K562 (cell line): ENCODE results near the gene PDCD11. TPM values are rescaled to one million over a fixed set of nuclear protein-coding genes. Genes with fewer than 3 reads are reported as not detected.
A peak's percentile ranks its signal among the peaks of the same experiment; 100 is the strongest.

Experiments
- ATAC-seq: fragments of 200-7000 bp; cut with Tn5 transposase; 3 replicates; pipeline ENCODE4 v1.9.1; 2020; ENCODE audit warnings: moderate library complexity
- BruUV-seq: library from RNA; stranded (reverse); fragments of 400-500 nt; replicated peaks from 2 replicates; lab custom pipeline; 2021; lab: Mats Ljungman, UMichigan
- CTCF ChIA-PET: fragments of 300-600 bp; formaldehyde crosslinking; extraction: SDS; loops from one replicate; lab custom pipeline; 2021; ENCODE audit warnings: low intra/inter-chr PET ratio; lab: Yijun Ruan, JAX
- POLR2A ChIA-PET: fragments of 300-600, 350-650 bp; sonication (Branson Sonifier 250); formaldehyde crosslinking; extraction: SDS; loops from one replicate; lab custom pipeline; 2021; ENCODE audit warnings: antibody characterized with exemption, inconsistent platforms; lab: Yijun Ruan, JAX
- DNase-seq, 4 experiments: peaks; one replicate each; pipeline versions ENCODE4 v3.0.0 to v3.0.0-alpha.2; 2011 to 2018; ENCODE audit warnings: low spot score in 3 of 4, mixed read lengths in 3 of 4; ENCODE audit errors: extremely low read depth in 1 of 4
- FAIRE-seq: peaks from 2 replicates; lab custom pipeline; 2011; peaks lifted over from hg19 to GRCh38; lab: Jason Lieb, UNC
- H2AFZ ChIP-seq: 2 replicates; pipeline ENCODE4 v1.6.0; 2011; ENCODE audit warnings: low read depth, low read length, control low read depth, inconsistent platforms
- H3K27ac ChIP-seq: fragments of 200-600 bp; 3 replicates; pipeline ENCODE4 v1.8.0; 2011; ENCODE audit warnings: low read depth, mild to moderate bottlenecking, control low read depth, inconsistent platforms, low read length, moderate library complexity, mixed read lengths; ENCODE audit errors: extremely low read depth
- H3K27me3 ChIP-seq, 2 experiments: fragments of 300-600 bp in 1 of 2; 2 replicates in 1 of 2; 3 replicates in 1 of 2; pipeline versions ENCODE4 v1.6.0 to v1.8.0; 2011; ENCODE audit warnings: inconsistent platforms in 2 of 2, low read length in 2 of 2, mild to moderate bottlenecking in 1 of 2, mixed read lengths in 1 of 2, moderate library complexity in 1 of 2; ENCODE audit not compliant: control insufficient read depth in 2 of 2, insufficient read depth in 2 of 2
- H3K36me3 ChIP-seq: fragments of 300-600 bp; 3 replicates; pipeline ENCODE4 v1.8.0; 2011; ENCODE audit warnings: mild to moderate bottlenecking, low read length, inconsistent platforms; ENCODE audit not compliant: control insufficient read depth, insufficient read depth
- H3K4me1 ChIP-seq, 2 experiments: fragments of 200-600 bp in 1 of 2; replicated peaks in 1 of 2; 2 replicates in 1 of 2; 3 replicates in 1 of 2; pipeline versions ENCODE4 v1.5.1 to v1.8.0; 2011; ENCODE audit warnings: inconsistent platforms in 2 of 2, low read length in 2 of 2, mild to moderate bottlenecking in 1 of 2, mixed read lengths in 1 of 2, moderate library complexity in 1 of 2; ENCODE audit not compliant: control insufficient read depth in 2 of 2, insufficient read depth in 2 of 2
- H3K4me2 ChIP-seq: 2 replicates; pipeline ENCODE4 v1.6.1; 2011; ENCODE audit warnings: low read length, control low read depth, inconsistent platforms, mixed read lengths; ENCODE audit not compliant: insufficient read depth
- H3K4me3 ChIP-seq: fragments of 200-600 bp; sonication (generic), shearing (Covaris generic); 2 replicates; pipeline ENCODE4 v1.5.1; 2016; ENCODE audit warnings: control low read depth, inconsistent platforms
- H3K79me2 ChIP-seq: fragments of 200-600 bp; 3 replicates; pipeline ENCODE4 v1.8.0; 2011; ENCODE audit warnings: low read length, inconsistent platforms; ENCODE audit not compliant: control insufficient read depth, insufficient read depth
- H3K9ac ChIP-seq, 2 experiments: 2 replicates each; pipeline versions ENCODE4 v1.6.0 to v1.6.1; 2011; ENCODE audit warnings: low read depth in 2 of 2, low read length in 2 of 2, control low read depth in 1 of 2, inconsistent platforms in 1 of 2, mild to moderate bottlenecking in 1 of 2, mixed read lengths in 1 of 2; ENCODE audit not compliant: insufficient read depth in 1 of 2
- H3K9me1 ChIP-seq: one replicate; pipeline ENCODE4 v1.6.0; 2011; ENCODE audit warnings: inconsistent platforms, mild to moderate bottlenecking, low read length, moderate library complexity; ENCODE audit not compliant: control insufficient read depth, insufficient read depth
- H3K9me3 ChIP-seq: replicated peaks from 2 replicates; pipeline ENCODE4 v1.5.1; 2011; ENCODE audit warnings: low read depth, low read length, inconsistent platforms; ENCODE audit not compliant: control insufficient read depth, insufficient read depth
- H4K20me1 ChIP-seq: replicated peaks from 2 replicates; pipeline ENCODE4 v1.6.1; 2011; ENCODE audit warnings: low read length, inconsistent platforms, mixed read lengths; ENCODE audit not compliant: control insufficient read depth, insufficient read depth
- EHMT2 ChIP-seq: fragments of 450-650 bp; IDR thresholded peaks from 2 replicates; pipeline ENCODE4 v1.6.1; 2018; ENCODE audit warnings: antibody characterized with exemption
- ELF4 ChIP-seq: fragments of 450-650 bp; formaldehyde crosslinking; IDR thresholded peaks from 2 replicates; pipeline ENCODE4 v1.4.0; 2022; ENCODE audit warnings: missing genetic modification characterization
- NBN ChIP-seq: fragments of 450-650 bp; IDR thresholded peaks from 2 replicates; pipeline ENCODE4 v1.6.1; 2016; ENCODE audit warnings: low read depth, mild to moderate bottlenecking
- SAFB2 ChIP-seq: fragments of 200-400 bp; formaldehyde crosslinking; IDR thresholded peaks from 2 replicates; pipeline ENCODE4 v1.6.1; 2018; ENCODE audit warnings: borderline replicate concordance, low read length, low read depth, moderate library complexity; ENCODE audit not compliant: severe bottlenecking
- ZNF121 ChIP-seq: sonication (generic); formaldehyde crosslinking; conservative IDR thresholded peaks from 2 replicates; pipeline ENCODE4 v1.8.0; 2022; ENCODE audit warnings: missing genetic modification reagents
- WGBS: fragments of 100-300 bp; shearing (Covaris generic); methylation state at CpG from one replicate; pipeline ENCODE4 v1.1.6; 2016; ENCODE audit warnings: low coverage, mixed read lengths; ENCODE audit not compliant: insufficient coverage; ENCODE audit errors: missing lambda C conversion rate; 5-methylcytosine and 5-hydroxymethylcytosine counted together
- in situ Hi-C: fragments of 300-500 bp; cut with MboI; formaldehyde crosslinking; loops from 4 replicates; pipeline ENCODE4 v1.15.0; 2018; ENCODE audit warnings: inconsistent platforms, mixed read lengths
- intact Hi-C: fragments of 100-400 bp; cut with micrococcal nuclease; formaldehyde crosslinking; loops from 2 replicates; pipeline ENCODE4 v1.14.2; 2022
- polyA plus RNA-seq, 8 experiments: library from polyadenylated mRNA; depleted of rRNA in 4 of 8; stranded (reverse) in 5 of 8; unstranded in 3 of 8; fragments of >200 nt; fragmentation: Nextera tagmentation in 2 of 8; fragmentation: Illumina TruSeq in 1 of 8; extraction: Ambion mirVana in 2 of 8; extraction: Trizol in 1 of 8; gene quantifications; 2 replicates each; pipeline versions ENCODE4 v1.2.1 to v1.2.3, GENCODE V29; 2011 to 2014; ENCODE audit warnings: inconsistent platforms in 1 of 8, missing spikeins in 1 of 8
- total RNA-seq, 7 experiments: library from RNA; depleted of rRNA in 6 of 7; stranded (reverse); fragments of >200 nt in 6 of 7; fragmentation: Illumina TruSeq in 2 of 7; extraction: Trizol in 2 of 7; gene quantifications; 2 replicates each; pipeline versions ENCODE4 v1.2.1 to v1.2.3, GENCODE V29; 2011 to 2021; ENCODE audit warnings: low replicate concordance in 1 of 7

PDCD11 gene
- total and polyA plus RNA-seq, 9 of the 15 experiments (the other 6 are each of a cell fraction or from before 2014, with no cell fraction given) = 14.8 to 73.8 (median 50.0) TPM

DNA sequence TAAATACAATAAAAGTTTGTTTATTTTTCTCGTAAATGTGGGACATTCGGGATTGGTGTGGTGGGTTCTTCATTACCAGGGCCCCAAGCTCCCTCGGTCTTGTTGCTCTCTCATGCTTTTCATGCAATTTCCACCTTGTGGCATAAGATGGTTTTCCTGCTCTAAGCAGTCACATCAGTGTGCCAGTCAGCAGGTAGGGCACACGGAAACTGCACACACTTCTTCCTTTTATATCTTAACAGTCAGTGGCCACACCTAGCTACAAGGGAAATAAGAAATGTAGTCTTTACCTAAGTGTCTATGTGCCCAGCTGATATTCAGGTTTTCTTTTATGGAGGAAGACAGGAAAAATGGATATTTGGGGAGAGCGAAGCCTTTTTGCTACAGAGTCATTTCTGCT, 22.2 kb upstream of the PDCD11 start (continued):
- TF ChIP-seq SAFB2 (no peak), NBN (no peak), EHMT2 (no peak)

DNA sequence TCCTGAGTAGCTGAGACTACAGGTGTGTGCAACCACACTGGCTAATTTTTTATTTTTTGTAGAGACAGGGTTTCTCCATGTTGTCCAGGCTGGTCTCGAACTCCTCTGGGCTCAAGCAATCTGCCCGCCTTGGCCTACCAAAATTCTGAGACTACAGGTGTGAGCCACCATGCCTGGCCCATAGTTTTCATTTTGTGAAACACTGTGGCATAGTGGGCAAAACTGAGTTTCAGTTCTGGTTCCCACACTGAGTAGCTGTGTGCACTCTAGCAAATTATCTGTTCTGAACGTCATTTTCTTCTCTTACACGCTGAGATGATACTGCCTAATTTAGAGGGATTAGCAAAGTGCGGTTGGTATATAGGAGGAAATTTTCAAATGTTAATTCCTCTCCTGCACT, 13.7 kb upstream of the PDCD11 start:
- no TSS peak for BruUV-seq
- Histone ChIP-seq H3K36me3 (peaks cover 47% of the 10 kb centered on the region; the same call in 1 of the 3 replicates), H2AFZ (no peak overlapping the region), H3K4me1 (no peaks in the 10 kb centered on the region), H3K9ac (no peak overlapping the region), H3K27ac (no peak overlapping the region), H3K27me3 (no peaks in the 10 kb centered on the region), H3K9me3 (no peaks in the 10 kb centered on the region), H4K20me1 (no peaks in the 10 kb centered on the region), H3K4me3 (no peak overlapping the region), H3K79me2 (no peaks in the 10 kb centered on the region), H3K4me2 (no peak overlapping the region), H3K9me1 (no peaks in the 10 kb centered on the region)
- TF ChIP-seq ZNF121 (CRISPR knock-in tag) = 0 out of 2 replicates have a peak, but pooled peaks have one; percentile 3
- TF ChIP-seq ELF4 (CRISPR knock-in tag) = no peak
- 87% methylated on average over 5 of the region's 5 CpGs for WGBS
- DNase-seq = no peak
- FAIRE-seq = no peak
- ATAC-seq = no peak
- ChIA-PET POLR2A (no interaction called here), CTCF (no interaction called here)
- intact Hi-C loops = no loop called here
- in situ Hi-C loops = no loop called here
